Measurements from ENCODE around the gene NCOA6.

GRCh38 chr20:34710568-34710839, 114.9 kb downstream of the NCOA6 start:
- no peak for TF ChIP-seq CTCF (conservative IDR thresholded peaks at IDR 0.05 in 1 of 2, IDR thresholded peaks at IDR 0.05 in 1 of 2; ENCODE audit: low read depth in 1 of 2, low read length in 2 of 2)
- no peak for TF ChIP-seq EZH2 (IDR thresholded peaks at IDR 0.05; ENCODE audit: low read length, missing control alignments)
